KOPT-K1 (cell line): Measurements from ENCODE around the gene HSPB8.

Source experiments
- H3K27ac ChIP-seq: fragments of 200-600 bp; sonication (generic); 2 replicates; pipeline ENCODE4 v1.5.1; 2016; ENCODE audit warnings: antibody characterized with exemption, mild to moderate bottlenecking, low read depth, low read length; ENCODE audit not compliant: poor library complexity, severe bottlenecking
- H3K36me3 ChIP-seq: fragments of 200-600 bp; sonication (generic); 2 replicates; pipeline ENCODE4 v1.5.1; 2017; ENCODE audit warnings: antibody characterized with exemption, mild to moderate bottlenecking, low read length, moderate library complexity; ENCODE audit not compliant: insufficient read depth
- H3K9me3 ChIP-seq: fragments of 200-600 bp; sonication (generic); 2 replicates; pipeline ENCODE4 v1.5.1; 2017; ENCODE audit warnings: antibody characterized with exemption, low read length, mild to moderate bottlenecking; ENCODE audit not compliant: insufficient read depth, poor library complexity, severe bottlenecking

HSPB8 gene

GRCh38 chr12:119157528-119157927, 21.2 kb upstream of the HSPB8 start:
- Histone ChIP-seq H3K36me3 (no peaks in the 10 kb centered on the region), H3K27ac (no peak overlapping the region), H3K9me3 (no peaks in the 10 kb centered on the region)

GRCh38 chr12:119157978-119158377, 20.8 kb upstream of the HSPB8 start:
- no peaks in the 10 kb centered on the region for H3K36me3 ChIP-seq
- no peaks in the 10 kb centered on the region for H3K9me3 ChIP-seq
- no peak overlapping the region for H3K27ac ChIP-seq

GRCh38 chr12:119158402-119158801, 20.3 kb upstream of the HSPB8 start:
- Histone ChIP-seq H3K36me3 (no peaks in the 10 kb centered on the region), H3K9me3 (no peaks in the 10 kb centered on the region), H3K27ac (no peak overlapping the region)

- Histone ChIP-seq H3K9me3 (no peaks in the 10 kb centered on the region), H3K27ac (no peak overlapping the region), H3K36me3 (no peaks in the 10 kb centered on the region)
Observed at GRCh38 chr12:119159844-119160243, 18.9 kb upstream of the HSPB8 start.

GRCh38 chr12:119167902-119168301, 10.8 kb upstream of the HSPB8 start:
- H3K27ac ChIP-seq: no peak overlapping the region
- H3K36me3 ChIP-seq: no peaks in the 10 kb centered on the region
- H3K9me3 ChIP-seq: no peaks in the 10 kb centered on the region

GRCh38 chr12:119168721-119169120, 10.0 kb upstream of the HSPB8 start:
- Histone ChIP-seq H3K27ac (no peak overlapping the region), H3K9me3 (no peaks in the 10 kb centered on the region), H3K36me3 (no peaks in the 10 kb centered on the region)

GRCh38 chr12:119169150-119169549, 9.6 kb upstream of the HSPB8 start:
- no peak overlapping the region for H3K27ac ChIP-seq
- H3K9me3 ChIP-seq: no peaks in the 10 kb centered on the region

GRCh38 chr12:119171291-119171690, 7.4 kb upstream of the HSPB8 start:
- Histone ChIP-seq H3K9me3 (no peaks in the 10 kb centered on the region), H3K27ac (no peak overlapping the region), H3K36me3 (no peaks in the 10 kb centered on the region)

More at GRCh38 chr12:119169150-119169549, 9.6 kb upstream of the HSPB8 start:
- no peaks in the 10 kb centered on the region for H3K36me3 ChIP-seq

GRCh38 chr12:119171691-119172425, 6.9 kb upstream of the HSPB8 start:
- Histone ChIP-seq H3K27ac (no peak overlapping the region), H3K36me3 (no peaks in the 10 kb centered on the region), H3K9me3 (no peaks in the 10 kb centered on the region)

- H3K27ac ChIP-seq: no peak overlapping the region
- H3K36me3 ChIP-seq: no peaks in the 10 kb centered on the region
- no peaks in the 10 kb centered on the region for H3K9me3 ChIP-seq
Observed at GRCh38 chr12:119175081-119175480, 3.6 kb upstream of the HSPB8 start.

GRCh38 chr12:119176267-119177055, 2.3 kb upstream of the HSPB8 start:
- no peaks in the 10 kb centered on the region for H3K36me3 ChIP-seq

GRCh38 chr12:119177056-119177325, 1.7 kb upstream of the HSPB8 start:
- no peaks in the 10 kb centered on the region for H3K9me3 ChIP-seq
- no peak overlapping the region for H3K27ac ChIP-seq

More at GRCh38 chr12:119176267-119177055, 2.3 kb upstream of the HSPB8 start:
- Histone ChIP-seq H3K27ac (no peak overlapping the region), H3K9me3 (no peaks in the 10 kb centered on the region)

GRCh38 chr12:119177724-119178380, 879 bp upstream of the HSPB8 start:
- Histone ChIP-seq H3K27ac (no peak overlapping the region), H3K9me3 (no peaks in the 10 kb centered on the region), H3K36me3 (no peaks in the 10 kb centered on the region)

More at GRCh38 chr12:119177056-119177325, 1.7 kb upstream of the HSPB8 start:
- H3K36me3 ChIP-seq: no peaks in the 10 kb centered on the region

- no peak overlapping the region for H3K27ac ChIP-seq
- H3K9me3 ChIP-seq: no peaks in the 10 kb centered on the region
- no peaks in the 10 kb centered on the region for H3K36me3 ChIP-seq
Observed at GRCh38 chr12:119179335-119180021, 747 bp downstream of the HSPB8 start.
